GM18909 (cell line): ENCODE results near the gene SMU1.

ENCODE experiments used
- ATAC-seq: cut with Tn5 transposase; IDR thresholded peaks from one replicate; pipeline ENCODE4 v1.9.1; 2021; ENCODE audit warnings: mild to moderate bottlenecking; ENCODE audit not compliant: unreplicated experiment, poor library complexity

The SMU1 gene

DNA sequence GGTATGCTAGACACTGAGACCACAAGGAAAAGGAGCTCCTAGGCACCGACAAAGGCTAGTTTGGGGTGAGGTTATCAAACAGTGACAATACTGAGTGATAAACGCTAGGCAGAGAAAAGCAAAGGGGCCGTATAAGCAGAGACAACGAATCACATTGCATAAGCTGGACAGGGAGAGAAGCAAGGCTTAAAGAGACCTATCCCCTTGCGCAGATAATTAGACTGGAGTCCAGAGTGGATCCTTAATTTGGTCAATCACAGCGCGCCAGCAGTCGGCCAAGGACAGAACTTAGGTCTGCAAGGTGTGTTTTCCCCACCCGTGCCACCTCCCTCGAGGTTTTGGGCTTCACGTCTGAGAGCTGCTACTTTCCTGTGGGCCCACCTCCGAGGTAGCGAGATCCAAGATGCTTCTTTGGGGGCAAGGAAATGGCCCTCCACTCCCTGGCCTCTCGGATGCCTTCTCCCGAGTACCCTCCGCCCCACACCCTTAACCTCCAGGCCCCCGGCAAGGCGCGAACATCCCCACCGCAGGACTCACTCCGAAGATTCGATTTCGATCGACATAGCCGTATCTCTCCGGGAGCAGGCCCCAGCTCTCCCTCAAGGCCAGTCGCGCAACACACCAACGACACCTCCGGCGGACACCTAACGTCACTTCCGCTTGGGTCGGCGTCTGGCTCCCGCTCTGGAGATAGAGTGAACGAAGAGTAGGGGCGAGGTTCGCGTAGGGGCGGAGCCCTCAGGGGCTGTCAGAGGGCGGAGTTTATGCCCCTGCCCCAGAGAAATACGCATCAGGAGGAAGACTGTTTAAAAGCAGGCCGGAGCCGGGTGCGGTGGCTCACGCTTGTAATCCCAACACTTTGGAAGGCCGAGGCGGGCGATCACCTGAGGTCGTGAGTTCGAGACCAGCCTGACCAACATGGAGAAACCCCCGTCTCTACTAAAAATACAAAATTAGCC lies at the start of gene SMU1:
TSS of gene SMU1 (minus strand) at position 629 of the 959 bp plus-strand sequence. CDS start at position 563, 66 bp downstream.
- ATAC-seq = peak; percentile 100

GRCh38 chr9:33125461-33125860 lies 49.0 kb upstream of the SMU1 start:
- ATAC-seq = no peak

GRCh38 chr9:33124751-33125381 lies 48.4 kb upstream of the SMU1 start:
- peak; percentile 55 for ATAC-seq

DNA sequence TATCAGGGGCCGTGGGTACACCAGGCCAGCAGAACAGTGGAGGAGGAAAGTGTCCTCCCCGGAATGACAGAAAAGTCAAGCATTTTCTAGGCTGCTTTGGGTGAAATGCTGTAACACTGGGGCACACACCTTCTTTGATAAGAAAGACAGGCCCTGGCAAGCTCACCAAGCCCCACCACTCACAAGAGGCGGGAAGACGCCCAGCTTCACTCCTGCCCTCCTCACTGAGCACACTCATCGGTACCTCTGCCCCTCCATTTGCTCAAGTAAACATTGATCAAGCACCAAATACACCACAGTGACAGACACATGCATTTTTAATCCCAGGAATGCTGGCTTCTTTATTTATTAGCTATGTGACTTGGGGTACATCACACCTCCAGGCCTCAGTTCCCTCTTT lies 47.6 kb upstream of the SMU1 start:
- no peak for ATAC-seq

DNA sequence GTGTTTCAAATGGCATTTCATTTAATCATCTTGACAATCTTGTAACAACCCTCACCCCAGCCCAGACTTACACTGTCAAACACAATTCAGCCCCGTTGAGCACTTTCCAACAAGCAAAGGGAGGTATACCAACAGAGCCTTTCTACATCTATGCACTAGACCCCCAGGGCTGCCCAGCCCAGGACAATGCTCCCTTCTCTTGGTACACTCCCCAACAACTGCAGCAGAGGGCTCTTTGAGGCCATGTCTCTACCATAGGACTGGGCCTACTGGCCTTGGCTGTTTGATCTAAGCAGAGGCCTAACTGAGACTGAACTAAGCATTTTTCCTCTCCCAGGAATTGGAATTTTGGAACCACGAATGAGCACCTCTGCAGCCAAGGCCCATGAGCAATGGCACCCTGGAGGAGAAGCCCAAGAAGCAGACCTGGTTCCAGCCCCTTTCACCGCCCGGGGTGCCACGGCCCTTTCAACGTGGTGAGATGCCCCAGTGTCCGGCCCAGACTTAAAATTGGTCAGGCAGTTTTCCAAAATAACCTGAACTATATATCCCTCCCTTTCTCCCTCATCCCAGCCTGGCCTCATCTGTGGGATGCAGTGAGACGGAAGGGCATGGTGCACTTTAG lies 47.0 kb upstream of the SMU1 start:
- no peak for ATAC-seq

GRCh38 chr9:33120620-33121019 lies 44.1 kb upstream of the SMU1 start:
- no peak for ATAC-seq

- ATAC-seq = no peak
Measured at GRCh38 chr9:33117796-33118195, 41.3 kb upstream of the SMU1 start.

DNA sequence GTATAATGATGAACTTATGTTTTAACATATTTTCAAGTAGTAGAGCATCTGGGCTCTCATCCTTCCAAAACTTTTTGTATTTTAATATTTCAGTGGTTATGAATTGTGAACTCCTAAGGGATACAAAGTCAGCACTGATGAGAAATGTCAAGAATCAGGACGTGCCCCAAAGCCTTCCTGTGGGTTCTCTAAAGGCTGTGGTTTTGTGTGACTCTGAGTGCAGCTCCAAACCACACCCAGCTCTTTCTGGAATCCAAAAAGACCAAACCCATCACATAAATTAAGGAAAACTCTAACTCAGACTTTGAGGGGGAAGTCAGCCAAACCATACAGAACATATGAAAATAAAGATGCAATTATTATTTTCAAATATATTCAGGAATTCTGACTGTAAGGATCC lies 40.8 kb upstream of the SMU1 start:
- ATAC-seq = no peak

GRCh38 chr9:33116860-33117259 lies 40.4 kb upstream of the SMU1 start:
- no peak for ATAC-seq

GRCh38 chr9:33114746-33115145 lies 38.3 kb upstream of the SMU1 start:
- no peak for ATAC-seq

GRCh38 chr9:33113799-33114547 lies 37.5 kb upstream of the SMU1 start:
- ATAC-seq = no peak

- ATAC-seq = no peak
Measured at GRCh38 chr9:33112094-33112493, 35.6 kb upstream of the SMU1 start.

DNA sequence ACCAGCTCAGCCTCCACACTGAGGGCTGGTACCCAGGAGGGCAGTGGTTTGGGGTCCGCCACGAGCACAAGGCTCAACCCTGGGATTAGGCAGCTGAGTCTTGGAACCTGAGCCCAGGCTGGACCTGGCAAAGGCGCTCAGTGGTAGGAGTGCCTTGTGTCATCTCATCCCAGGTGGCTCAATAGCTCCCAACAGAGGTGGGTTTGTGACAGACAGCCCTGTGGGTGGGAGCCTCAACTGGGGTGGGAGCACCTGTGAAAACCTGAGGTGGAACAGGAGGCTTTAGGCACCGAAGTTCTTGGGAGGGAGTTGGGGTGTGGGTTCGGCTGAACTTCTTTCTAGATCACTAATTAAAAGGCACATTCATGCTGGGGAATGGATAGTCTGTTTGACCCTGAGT lies 35.2 kb upstream of the SMU1 start:
- ATAC-seq = no peak

DNA sequence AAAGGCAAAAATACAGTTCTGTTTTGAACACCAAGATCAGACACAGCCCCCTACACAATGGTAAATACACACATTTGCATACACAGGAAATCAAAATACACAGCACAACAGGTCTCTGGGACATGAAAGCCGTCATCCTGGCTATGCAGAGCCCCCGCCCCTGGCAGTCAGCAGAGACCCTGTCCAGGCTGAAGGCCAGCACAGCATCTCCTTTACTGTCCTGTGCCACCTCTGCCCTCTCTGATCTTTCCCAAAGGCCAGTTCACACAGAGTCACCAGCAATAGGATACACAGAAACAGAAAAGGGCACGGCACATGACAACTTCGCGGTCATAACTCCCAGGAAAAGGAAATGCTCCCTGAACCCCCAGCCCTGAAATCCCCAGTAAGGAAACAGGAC lies 34.2 kb upstream of the SMU1 start:
- no peak for ATAC-seq

DNA sequence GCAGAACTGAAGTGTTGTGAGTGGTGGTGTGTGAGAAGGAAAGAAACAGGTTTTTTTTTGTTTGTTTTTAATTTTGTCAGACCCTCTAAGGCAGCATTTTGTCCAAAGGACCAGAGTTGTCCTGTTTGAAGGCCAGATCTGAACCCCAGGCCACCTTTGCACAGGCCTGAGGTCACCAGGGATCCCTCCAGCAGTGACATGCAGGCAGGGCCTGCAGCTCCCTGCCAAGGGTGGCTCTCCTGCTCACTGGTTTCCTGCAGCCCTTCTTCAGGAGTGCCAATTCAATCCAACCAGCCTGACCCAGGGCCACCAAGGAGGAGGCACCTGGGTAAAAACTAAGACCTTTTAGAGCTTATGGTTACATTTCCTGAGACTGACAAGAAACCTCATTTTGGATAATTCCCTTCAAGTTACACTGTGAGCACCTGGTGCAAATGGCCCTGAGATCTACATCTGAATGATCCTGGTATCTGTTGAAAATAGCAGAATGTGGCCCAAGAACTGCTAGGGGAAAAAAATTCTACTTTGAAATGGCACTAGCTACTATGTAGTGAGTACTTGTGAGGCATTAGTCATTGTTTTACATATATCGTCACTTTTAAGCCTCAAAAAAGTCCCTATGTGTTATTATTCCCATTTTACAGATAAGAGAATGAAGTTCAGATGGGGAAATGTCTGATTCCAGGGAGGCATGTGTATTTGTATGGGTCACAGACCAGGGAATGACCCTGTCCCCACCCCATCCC lies 33.5 kb upstream of the SMU1 start:
- no peak for ATAC-seq

DNA sequence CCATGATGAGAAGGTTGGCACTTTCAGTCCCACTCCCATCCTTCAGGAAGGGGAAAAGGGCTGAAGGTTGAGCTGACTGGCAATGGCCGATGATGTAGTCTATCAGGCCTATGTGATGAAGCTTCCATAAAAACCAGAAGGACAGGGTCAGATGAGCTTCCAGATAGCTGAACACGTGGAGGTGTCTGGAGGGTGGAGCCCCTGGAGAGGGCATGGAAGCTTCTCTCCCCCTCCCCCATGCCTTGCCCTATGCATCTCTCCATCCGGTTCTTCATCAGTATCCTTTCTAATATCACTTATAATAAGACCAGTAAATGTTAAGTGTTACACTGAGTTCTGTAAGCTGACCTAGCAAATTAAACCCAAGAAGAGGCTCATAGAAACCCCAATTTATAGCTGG lies 32.6 kb upstream of the SMU1 start:
- ATAC-seq = no peak

GRCh38 chr9:33108472-33108871 lies 32.0 kb upstream of the SMU1 start:
- no peak for ATAC-seq

- ATAC-seq = no peak
Measured at GRCh38 chr9:33107762-33108161, 31.3 kb upstream of the SMU1 start.

DNA sequence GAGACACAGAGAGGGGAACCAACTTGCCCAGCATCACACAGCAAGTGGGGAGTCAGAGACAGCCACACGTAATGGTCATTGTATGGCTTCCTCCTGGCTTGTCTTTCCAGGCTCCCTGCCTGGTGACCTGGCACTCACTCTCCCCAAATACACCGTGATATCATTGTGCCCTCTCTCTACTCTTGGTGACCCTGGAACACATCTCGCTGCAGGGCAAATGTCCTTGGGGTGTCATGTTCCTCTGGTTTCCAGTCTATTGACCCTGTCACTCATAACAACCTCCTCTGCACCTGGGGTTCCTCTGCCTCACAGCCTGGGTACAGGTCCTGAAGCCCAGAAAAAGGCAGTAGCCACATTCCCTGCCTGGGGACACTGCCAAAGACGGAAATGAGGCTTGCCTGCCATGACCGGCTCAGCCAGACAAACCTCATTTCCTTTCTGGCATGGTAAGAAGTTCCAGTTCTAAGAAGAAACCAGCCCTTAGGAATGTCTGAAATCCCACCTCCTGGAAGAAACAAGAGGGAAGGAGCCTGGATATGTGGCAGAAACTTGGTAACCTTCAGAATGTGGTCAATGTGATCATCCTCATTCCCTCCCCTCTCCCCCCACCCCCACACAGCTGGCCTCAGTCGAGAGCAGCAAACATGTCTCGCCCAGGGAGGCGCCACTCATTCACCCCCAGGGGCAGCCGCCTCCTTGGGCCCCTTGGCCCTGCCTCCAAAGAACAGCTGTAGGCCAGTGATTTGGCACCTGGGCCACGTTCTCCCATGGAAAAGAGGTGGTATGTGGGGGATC lies 30.6 kb upstream of the SMU1 start:
- ATAC-seq = no peak
